ENCODE measurements around the gene GATAD2A. TPM values are rescaled to one million over a fixed set of nuclear protein-coding genes. Genes with fewer than 3 reads are reported as not detected.

GATAD2A gene
- total and polyA plus RNA-seq, 9 of the 15 experiments (the other 6 are each of a cell fraction or from before 2014, with no cell fraction given) = 2.4 to 226 (median 44.2) TPM

DNA sequence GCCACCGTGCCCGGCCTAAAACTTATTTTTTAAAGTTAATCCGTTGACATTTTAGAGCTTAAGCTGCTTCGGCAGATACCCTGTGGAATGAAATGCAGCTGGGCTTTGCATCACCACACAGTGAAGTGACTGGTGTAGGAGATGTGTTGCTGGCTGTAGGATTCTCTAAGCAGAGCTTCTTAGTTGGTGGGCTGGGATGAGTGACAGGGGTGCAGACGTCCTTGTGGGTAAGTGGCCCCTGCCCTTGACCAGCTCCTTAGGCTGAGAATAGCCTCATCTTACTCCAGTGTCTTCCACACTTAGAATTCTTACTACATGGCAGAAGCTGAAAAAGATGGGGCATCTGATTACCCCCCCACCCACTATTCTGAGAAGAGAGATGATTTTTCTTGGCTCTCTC is 11.6 kb downstream of the GATAD2A start:
- Histone ChIP-seq H3K4me1 (replicated peaks in 1 of 2; ENCODE audit: control insufficient read depth in 2 of 2, insufficient read depth in 2 of 2, low read length in 2 of 2) (peaks cover 0 to 16% of the 10 kb centered on the region in 2 experiments; a peak in 2 of 5 replicates), H2AFZ (ENCODE audit: low read depth, low read length) (no peak overlapping the region), H3K4me3 (no peak overlapping the region), H3K4me2 (ENCODE audit: insufficient read depth, low read length) (no peak overlapping the region), H3K9me3 (replicated peaks; ENCODE audit: control insufficient read depth, insufficient read depth, low read depth, low read length) (no peaks in the 10 kb centered on the region), H3K27me3 (ENCODE audit: control insufficient read depth in 2 of 2, insufficient read depth in 2 of 2, low read length in 2 of 2) (no peaks in the 10 kb centered on the region), H3K9ac (ENCODE audit: insufficient read depth in 1 of 2, low read depth in 2 of 2, low read length in 2 of 2) (no peak overlapping the region; a peak in 1 of 4 replicates), H4K20me1 (replicated peaks; ENCODE audit: control insufficient read depth, insufficient read depth, low read length) (peaks cover 46% of the 10 kb centered on the region), H3K36me3 (ENCODE audit: control insufficient read depth, insufficient read depth, low read length) (peaks cover 36% of the 10 kb centered on the region; the same call in 2 of the 3 replicates), H3K79me2 (ENCODE audit: control insufficient read depth, insufficient read depth, low read length) (peaks cover 99% of the 10 kb centered on the region), H3K27ac (ENCODE audit: extremely low read depth, low read depth, low read length) (no peak overlapping the region), H3K9me1 (ENCODE audit: control insufficient read depth, insufficient read depth, low read length) (peaks cover 8% of the 10 kb centered on the region)
- 75% methylated on average over 5 of the region's 5 CpGs for WGBS (ENCODE audit: insufficient coverage, low coverage, missing lambda C conversion rate)
- ATAC-seq (no peak), FAIRE-seq (no peak), DNase-seq (ENCODE audit: extremely low read depth in 1 of 4, low spot score in 3 of 4) (no peak)
- intact Hi-C loops (cut with micrococcal nuclease) = no loop called here
- in situ Hi-C loops (cut with MboI) = no loop called here
- ChIA-PET POLR2A (interaction anchor here (0.6 to 3.4 kb wide), 7 partner anchors 9 to 49 kb away, joined by 3 to 27 read pairs (median 7); partner anchors contain the start of gene GATAD2A), CTCF (ENCODE audit: low intra/inter-chr PET ratio) (no interaction called here)
- no peak for TF ChIP-seq THRAP3 (IDR thresholded peaks at IDR 0.05; ENCODE audit: borderline replicate concordance)
- no peak for TF ChIP-seq POLR3G (IDR thresholded peaks at IDR 0.05; ENCODE audit: extremely low read depth, insufficient read length, insufficient replicate concordance)
- TF ChIP-seq, protein P1, sequence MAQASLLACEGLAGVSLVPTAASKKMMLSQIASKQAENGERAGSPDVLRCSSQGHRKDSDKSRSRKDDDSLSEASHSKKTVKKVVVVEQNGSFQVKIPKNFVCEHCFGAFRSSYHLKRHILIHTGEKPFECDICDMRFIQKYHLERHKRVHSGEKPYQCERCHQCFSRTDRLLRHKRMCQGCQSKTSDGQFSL (CRISPR knock-in tag; IDR thresholded peaks at IDR 0.05) = 0 out of 2 replicates have a peak, but pooled peaks have one; percentile 48
- TF ChIP-seq, protein P1 (tag; IDR thresholded peaks at IDR 0.05) = no peak
- TF ChIP-seq, protein P2, sequence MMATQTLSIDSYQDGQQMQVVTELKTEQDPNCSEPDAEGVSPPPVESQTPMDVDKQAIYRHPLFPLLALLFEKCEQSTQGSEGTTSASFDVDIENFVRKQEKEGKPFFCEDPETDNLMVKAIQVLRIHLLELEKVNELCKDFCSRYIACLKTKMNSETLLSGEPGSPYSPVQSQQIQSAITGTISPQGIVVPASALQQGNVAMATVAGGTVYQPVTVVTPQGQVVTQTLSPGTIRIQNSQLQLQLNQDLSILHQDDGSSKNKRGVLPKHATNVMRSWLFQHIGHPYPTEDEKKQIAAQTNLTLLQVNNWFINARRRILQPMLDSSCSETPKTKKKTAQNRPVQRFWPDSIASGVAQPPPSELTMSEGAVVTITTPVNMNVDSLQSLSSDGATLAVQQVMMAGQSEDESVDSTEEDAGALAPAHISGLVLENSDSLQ (IDR thresholded peaks at IDR 0.05) = peak; percentile 16; the same call in 1 of the 2 replicates
- no peak for TF ChIP-seq NRF1 (conservative IDR thresholded peaks at IDR 0.05 in 1 of 2, IDR thresholded peaks at IDR 0.05 in 1 of 2)
- BruUV-seq (replicated peaks) = no TSS peak
